NCI-H510A treated with DMSO at 0.1 percent for 48 hours (cell line): ENCODE results near the gene RERE.

Experiments used
- DNase-seq: peaks from one replicate; lab custom pipeline; 2025; lab: John Stamatoyannopoulos, UW

RERE gene

GRCh38 chr1:8571200-8571984 is 246.0 kb downstream of the RERE start:
- DNase-seq, result peak; percentile 92

DNA sequence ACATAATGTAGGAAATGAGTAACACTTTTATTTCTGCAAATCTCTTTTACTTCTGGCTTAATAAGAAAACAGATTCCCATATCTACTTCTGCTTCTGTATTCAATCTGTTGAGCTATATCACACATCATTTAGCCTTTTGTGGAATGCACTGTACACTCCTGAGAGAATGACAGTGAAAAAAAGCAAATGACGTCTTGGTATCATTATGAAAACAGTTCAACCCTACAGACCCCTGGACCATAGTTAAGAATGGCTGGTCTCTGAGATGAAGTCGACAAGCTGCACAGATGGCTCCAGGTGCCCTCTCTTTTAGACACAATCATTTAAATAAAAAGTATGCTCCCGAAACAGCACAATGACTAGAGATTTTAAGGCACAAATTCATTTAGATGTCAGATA is 247.0 kb downstream of the RERE start:
- no peak for DNase-seq

DNA sequence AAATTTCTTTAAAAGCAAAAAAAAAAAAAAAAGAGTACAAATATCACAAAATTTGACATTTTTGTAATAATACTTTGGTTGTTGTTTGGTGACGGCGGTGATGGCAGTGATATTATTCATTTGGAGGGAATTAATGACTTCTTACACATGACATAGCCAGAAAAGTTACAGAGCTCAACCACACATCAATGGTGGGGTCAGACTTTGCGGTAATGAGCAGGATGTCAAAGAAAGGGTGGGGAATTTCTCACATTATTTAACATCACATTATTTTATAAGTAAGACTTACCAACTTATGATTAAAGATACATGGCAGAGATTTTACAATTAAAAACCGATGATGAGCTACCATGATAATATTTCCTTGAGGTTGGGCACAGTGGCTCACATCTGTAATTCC is 248.2 kb downstream of the RERE start:
- no peak for DNase-seq

GRCh38 chr1:8568837-8569236 is 248.6 kb downstream of the RERE start:
- DNase-seq, result no peak

DNA sequence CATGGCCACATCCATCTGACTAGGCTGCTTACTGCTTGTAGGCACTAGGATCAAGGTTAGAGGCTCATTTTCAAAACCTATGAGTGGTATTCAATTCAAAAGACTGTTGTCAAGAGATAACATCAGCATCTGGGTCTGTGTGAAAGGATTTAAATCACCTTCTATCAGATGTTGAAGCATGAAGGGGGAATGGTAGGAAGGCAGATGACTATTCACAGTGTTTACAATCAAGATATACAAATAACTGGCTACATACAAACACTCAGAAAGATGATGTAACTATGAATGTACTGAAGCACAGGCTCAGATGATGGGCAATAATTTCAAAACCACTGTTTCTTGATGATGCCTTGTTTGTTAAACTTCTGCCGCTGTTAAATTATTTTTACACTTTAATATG is 250.3 kb downstream of the RERE start:
- no peak for DNase-seq

DNA sequence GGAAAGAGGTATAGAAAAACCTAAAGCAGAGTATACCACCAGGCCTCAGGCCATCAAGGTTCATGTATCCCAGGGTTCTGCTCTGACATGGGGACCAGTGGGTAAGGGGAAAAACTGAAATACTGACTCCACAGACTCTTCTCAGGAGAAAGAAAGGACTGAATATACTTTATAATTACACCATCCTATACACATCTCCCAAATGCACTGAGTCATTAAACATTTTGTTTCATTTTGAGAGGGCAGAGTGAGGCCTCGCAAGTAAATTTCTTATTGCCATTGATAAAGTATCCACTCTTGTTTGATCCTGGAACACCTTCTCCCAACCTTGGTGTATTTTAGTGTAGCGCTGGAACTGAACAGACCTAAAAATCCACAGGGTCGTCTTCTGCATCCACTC is 251.6 kb downstream of the RERE start:
- DNase-seq, result no peak

DNA sequence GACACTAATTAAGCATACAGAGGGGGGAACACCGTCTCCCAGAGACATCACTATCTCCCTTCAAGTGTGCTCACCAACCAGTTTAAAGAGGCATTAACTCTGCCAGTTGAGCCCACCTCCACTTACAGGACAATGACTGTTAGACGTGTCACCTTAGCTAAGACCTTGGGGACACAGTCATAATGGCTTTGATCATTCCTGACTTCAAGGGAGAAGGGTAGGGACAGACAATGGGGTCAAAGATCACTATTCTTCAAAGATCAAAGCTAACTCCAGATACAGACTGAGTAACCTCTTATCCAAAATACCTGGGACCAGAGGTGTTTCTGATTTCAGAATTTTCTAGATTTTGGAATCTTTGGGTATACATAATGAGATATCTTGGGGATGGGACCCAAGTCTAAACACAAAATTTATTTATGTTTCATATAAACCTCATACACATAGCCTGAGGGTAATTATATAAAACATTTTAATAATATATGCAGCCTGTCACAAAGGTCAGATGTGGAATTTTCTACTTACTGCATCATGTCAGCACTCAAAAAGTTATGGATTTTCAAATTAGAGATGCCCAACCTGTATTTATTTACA is 253.4 kb downstream of the RERE start:
- DNase-seq, result no peak

- no peak for DNase-seq
Measured at GRCh38 chr1:8562881-8563865, 254.3 kb downstream of the RERE start.

GRCh38 chr1:8562222-8562621 is 255.2 kb downstream of the RERE start:
- no peak for DNase-seq

DNA sequence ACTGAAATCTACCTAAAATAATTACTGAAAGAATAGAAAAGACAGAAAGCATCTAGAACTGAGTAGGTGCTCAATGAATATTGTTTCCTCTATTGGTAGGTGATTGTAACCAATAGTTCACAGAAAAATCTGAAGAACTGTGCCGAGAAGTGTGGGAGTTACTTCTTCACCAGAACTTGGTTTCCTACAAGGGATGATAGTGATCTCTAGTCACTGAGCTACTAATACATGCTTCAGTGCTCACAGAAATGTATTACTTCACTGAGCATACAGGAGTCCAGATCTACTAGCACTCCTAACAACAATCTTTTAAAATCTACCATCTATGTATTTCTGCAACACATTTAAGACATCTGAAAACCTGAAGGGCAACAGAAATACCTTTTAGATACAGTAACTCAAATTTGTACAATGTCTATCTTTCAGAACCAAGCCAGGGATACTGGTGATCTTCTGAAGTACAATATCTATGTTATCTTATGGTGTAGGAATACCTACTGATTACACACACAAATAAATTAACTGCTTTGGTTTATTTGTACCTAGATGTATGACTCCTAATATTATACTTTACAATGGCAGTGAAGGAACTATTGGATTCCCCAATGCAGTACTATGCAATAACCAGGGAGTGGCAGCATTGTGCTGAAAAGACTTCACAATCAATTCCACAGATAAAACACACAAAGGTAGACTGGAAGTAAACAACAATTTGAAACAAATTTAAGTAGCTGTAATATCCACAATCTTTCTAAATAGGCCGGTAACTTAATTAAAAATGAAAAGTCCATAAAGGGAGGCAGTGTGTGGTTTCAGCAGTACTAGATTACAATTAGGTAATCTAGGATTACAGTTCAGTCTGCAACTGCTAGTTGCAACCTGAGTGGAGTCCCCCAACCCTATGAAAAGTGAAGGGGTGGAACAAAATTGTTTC is 256.6 kb downstream of the RERE start:
- DNase-seq, result peak; percentile 97

DNA sequence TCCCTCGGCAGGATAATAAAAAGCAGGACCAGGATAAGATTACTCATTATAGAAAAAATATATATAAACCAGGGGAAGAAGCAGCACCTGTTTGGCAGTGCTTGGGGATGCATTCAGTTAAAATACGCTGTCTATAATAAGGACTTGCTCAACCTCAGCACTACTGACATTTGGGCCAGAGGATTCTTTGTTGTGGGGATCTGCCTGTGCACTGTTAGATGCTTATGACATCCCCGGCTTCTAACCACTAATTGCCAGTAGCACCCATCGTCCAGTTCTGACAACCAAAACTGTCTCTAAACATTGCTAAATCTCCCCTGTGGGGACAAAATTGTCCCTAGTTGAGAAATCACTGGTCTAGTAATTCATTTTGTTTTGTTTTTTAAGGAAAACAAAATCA is 257.4 kb downstream of the RERE start:
- DNase-seq, result no peak

DNA sequence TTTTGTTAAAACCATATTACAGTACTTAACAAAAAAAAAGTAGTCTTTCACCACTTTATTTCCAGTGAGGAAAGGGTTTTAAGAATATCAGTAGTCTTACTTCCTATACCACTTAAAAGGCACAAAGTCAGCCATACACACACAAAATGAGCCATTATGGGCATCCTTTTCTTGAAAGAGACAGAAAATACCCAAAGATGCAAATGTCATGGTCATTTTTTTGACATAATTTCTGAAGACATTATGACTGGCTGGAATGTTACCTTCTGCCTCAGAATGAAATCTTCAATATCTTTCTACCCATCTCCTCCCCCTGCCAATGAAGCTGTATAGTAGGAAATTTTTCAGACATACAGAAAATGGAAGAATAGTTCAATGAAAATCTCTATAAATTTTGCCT is 261.9 kb downstream of the RERE start:
- DNase-seq, result no peak

- DNase-seq, result no peak
Measured at GRCh38 chr1:8554956-8555534, 262.4 kb downstream of the RERE start.

DNA sequence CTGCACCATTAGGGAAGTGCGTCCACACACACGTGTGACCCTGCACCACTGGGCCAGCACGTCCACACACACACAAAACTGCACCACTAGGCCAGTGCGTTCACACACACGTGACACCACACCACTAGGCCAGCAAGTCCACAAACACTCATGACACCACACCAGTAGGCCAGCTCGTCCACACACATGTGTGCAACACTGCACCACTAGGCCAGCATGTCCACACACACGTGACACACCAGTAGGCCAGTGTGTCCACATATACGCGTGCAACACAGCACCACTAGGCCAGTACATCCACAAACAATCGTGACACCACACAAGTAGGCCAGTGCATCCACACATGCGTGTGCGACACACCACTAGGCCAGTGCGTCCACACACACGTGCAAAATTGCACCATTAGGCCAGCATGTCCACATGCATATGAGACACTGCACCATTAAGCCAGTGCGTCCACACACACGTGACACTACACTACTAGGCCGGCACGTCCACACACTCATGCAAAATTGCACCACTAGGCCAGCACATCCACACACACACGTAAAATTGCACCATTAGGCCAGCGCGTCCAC is 264.5 kb downstream of the RERE start:
- no peak for DNase-seq

- DNase-seq, result no peak
Measured at GRCh38 chr1:8551613-8552489, 265.6 kb downstream of the RERE start.

DNA sequence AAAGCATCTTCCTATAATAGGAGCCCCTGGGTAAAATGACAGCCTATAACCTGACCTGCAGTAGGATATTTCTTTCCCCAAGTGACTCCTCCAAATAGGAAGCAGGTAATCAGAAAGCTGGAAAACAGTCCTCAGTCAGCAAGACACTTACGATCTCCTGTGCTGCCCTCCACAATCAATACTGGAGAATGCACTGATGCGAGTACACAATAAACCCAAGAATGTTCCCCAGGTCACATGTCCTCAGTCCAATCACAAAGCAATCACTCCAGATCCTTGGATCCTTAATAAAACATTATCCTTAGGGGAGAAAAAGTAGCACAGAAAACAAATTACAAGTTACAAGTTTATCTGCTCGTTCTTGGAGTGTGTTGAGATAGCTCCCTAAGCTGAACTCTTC is 266.4 kb downstream of the RERE start:
- no peak for DNase-seq

DNA sequence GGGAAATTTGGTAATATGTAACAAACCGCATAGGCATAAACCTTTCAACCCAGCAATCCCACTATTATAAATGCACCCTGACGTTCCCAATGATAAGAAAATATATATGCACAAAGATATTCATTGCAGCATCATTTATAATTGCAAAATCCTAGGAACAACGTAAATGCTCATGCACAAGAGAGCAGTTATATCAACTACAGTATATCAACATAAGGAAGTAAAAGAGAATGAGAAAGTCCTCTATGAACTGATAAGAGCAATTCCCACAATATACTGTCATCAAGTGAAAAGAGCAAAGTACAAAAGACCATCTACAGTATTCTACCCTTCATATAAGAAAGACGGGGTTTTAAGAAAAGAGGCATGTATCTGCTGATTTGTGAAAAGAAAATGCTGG is 269.6 kb downstream of the RERE start:
- DNase-seq, result no peak

DNA sequence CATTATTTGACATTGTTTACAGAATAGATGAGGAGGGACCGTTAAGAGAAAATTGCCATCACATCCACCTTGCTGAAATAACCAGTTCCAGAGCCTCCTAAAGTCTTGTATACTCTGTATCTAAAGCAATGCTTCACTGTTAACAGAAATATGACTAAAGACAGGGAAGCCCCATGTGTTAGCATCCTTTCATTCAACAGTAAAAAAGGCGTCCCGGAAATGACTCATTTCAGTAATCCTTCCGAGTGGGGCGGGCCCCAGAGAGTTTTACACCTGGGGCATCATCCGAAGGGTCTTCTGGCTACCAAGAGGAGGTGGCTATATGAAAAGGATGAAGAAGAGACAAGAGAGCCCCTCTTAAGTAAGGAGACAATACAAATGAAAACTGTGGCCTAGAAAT is 272.4 kb downstream of the RERE start:
- no peak for DNase-seq

DNA sequence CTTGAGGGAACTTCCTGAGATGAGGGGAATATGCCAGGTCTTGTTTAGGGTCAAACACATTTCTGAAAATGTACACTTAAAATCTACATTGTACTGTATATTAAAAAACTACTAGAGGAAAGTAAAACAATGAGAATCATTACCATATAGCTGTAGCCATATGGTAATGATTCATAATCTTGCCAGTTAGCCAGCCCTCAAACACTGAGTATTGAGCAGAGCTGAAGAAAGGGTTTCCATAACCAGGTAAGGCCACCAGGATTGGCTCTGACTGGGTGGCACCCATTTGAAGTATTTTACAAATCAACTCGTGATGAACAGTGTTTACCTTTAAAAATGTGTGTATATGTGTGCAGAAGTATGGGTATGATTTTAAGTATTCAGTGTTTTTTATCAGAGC is 272.8 kb downstream of the RERE start:
- DNase-seq, result no peak

GRCh38 chr1:8543965-8544364 is 273.5 kb downstream of the RERE start:
- no peak for DNase-seq
